Measurements from ENCODE around the gene GTF2IRD1.

DNA sequence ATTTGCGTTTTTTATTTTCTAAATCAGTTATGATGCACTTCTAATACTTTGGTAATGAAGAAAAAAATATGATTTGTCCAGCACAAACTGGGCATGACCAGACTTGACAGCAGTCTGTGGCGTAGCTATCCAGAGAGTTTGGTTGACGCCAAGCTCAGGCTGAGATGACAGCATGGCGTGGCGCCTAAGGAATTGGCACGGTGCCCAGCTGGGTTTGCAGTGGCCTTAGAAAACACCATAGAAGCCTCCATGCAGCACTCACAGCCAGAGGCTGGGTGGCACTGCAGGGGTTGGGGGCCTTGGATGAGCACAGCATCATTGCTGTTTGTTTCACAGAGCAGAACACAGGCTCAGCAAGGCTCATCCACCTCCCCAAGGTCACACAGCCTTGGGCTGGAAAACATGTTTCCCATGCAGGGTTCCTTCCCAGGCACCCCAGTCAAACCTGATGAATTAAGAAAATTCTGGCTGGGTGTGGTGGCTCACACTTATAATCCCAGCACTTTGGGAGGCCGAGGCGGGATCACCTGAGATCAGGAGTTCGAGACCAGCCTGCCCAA lies 88.9 kb downstream of the GTF2IRD1 start:
- TF ChIP-seq, protein P1, sequence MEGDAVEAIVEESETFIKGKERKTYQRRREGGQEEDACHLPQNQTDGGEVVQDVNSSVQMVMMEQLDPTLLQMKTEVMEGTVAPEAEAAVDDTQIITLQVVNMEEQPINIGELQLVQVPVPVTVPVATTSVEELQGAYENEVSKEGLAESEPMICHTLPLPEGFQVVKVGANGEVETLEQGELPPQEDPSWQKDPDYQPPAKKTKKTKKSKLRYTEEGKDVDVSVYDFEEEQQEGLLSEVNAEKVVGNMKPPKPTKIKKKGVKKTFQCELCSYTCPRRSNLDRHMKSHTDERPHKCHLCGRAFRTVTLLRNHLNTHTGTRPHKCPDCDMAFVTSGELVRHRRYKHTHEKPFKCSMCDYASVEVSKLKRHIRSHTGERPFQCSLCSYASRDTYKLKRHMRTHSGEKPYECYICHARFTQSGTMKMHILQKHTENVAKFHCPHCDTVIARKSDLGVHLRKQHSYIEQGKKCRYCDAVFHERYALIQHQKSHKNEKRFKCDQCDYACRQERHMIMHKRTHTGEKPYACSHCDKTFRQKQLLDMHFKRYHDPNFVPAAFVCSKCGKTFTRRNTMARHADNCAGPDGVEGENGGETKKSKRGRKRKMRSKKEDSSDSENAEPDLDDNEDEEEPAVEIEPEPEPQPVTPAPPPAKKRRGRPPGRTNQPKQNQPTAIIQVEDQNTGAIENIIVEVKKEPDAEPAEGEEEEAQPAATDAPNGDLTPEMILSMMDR (IDR thresholded peaks at IDR 0.05) = no peak
- no peak for TF ChIP-seq POLR2A (IDR thresholded peaks at IDR 0.05)

All from testis (tissue), 2 donors.